ENCODE measurements around the gene LHFPL3. TPM values are rescaled to one million over a fixed set of nuclear protein-coding genes. Genes with fewer than 3 reads are reported as not detected.

The LHFPL3 gene
- total RNA-seq, 1 experiment from 2014 or later, result not detected

DNA sequence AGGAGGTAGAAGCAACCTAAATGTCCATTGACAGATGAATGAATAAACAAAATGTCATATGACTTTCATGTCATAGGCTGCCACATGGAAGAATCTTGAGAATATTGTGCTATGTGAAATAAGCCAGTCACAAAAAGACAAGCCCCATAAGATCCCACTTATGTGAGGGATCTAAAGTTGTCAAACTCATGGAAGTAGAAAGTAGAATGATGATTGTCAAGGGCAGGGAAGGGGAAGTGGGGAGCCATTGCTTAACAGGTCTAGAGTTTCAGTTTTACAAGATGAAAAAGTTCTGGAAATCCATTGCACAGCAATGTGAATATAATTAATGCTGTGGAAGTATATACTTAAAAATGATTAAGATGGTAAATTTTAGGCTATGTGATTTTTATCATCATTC, 456.3 kb downstream of the LHFPL3 start:
- H4K20me1 ChIP-seq (ENCODE audit: control insufficient read depth, insufficient read depth, insufficient read length), result no peaks in the 10 kb centered on the region
- H3T11ph ChIP-seq (ENCODE audit: low read length), result no peak overlapping the region
- H3K79me1 ChIP-seq (ENCODE audit: insufficient read depth, low read depth, low read length, poor library complexity, severe bottlenecking), result no peaks in the 10 kb centered on the region
- Mint-ChIP-seq H3K4me3 (no peak overlapping the region), H3K36me3 (ENCODE audit: insufficient read depth in 1 of 3, low read depth in 3 of 3) (no peaks in the 10 kb centered on the region), H3K4me1 (no peaks in the 10 kb centered on the region), H3K9me3 (no peaks in the 10 kb centered on the region; a peak in 1 of 5 replicates), H3K27me3 (ENCODE audit: low read depth) (no peaks in the 10 kb centered on the region), H3K27ac (no peak overlapping the region)
- H3K9ac ChIP-seq (ENCODE audit: extremely low read depth, insufficient read length, low read length), result no peak overlapping the region
- H2BK5ac ChIP-seq (ENCODE audit: insufficient read length, low read length), result no peak overlapping the region
- no peak overlapping the region for H4K91ac ChIP-seq (ENCODE audit: insufficient read length, low read depth, low read length)
- no peak overlapping the region for H2AFZ ChIP-seq (ENCODE audit: low read length)
- TF ChIP-seq, protein P1, sequence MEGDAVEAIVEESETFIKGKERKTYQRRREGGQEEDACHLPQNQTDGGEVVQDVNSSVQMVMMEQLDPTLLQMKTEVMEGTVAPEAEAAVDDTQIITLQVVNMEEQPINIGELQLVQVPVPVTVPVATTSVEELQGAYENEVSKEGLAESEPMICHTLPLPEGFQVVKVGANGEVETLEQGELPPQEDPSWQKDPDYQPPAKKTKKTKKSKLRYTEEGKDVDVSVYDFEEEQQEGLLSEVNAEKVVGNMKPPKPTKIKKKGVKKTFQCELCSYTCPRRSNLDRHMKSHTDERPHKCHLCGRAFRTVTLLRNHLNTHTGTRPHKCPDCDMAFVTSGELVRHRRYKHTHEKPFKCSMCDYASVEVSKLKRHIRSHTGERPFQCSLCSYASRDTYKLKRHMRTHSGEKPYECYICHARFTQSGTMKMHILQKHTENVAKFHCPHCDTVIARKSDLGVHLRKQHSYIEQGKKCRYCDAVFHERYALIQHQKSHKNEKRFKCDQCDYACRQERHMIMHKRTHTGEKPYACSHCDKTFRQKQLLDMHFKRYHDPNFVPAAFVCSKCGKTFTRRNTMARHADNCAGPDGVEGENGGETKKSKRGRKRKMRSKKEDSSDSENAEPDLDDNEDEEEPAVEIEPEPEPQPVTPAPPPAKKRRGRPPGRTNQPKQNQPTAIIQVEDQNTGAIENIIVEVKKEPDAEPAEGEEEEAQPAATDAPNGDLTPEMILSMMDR (conservative IDR thresholded peaks at IDR 0.05), result no peak
- H4K5ac ChIP-seq (ENCODE audit: insufficient read length, low read depth, low read length), result no peak overlapping the region
- H2AK5ac ChIP-seq (ENCODE audit: insufficient read length, low read length), result no peak overlapping the region
- H3K27ac ChIP-seq (ENCODE audit: insufficient read length, low read depth, low read length), result no peak overlapping the region
- no peak overlapping the region for H2BK120ac ChIP-seq (ENCODE audit: low read depth, low read length, poor library complexity, severe bottlenecking)
- H3K14ac ChIP-seq (ENCODE audit: insufficient read depth, low read length), result no peak overlapping the region
- no peak overlapping the region for H2BK12ac ChIP-seq (ENCODE audit: insufficient read length, low read depth, low read length)
- no peaks in the 10 kb centered on the region for H3K79me2 ChIP-seq (ENCODE audit: insufficient read depth, low read length)
- H3K4ac ChIP-seq (ENCODE audit: low read depth, low read length), result no peak overlapping the region
- no peak overlapping the region for H3K56ac ChIP-seq (ENCODE audit: insufficient read length, low read depth, low read length)
- no peaks in the 10 kb centered on the region for H3K9me3 ChIP-seq (ENCODE audit: control insufficient read depth, low read depth, low read length)
- no peaks in the 10 kb centered on the region for H3K4me1 ChIP-seq (ENCODE audit: insufficient read depth, low read length)
- H2BK20ac ChIP-seq (ENCODE audit: low read depth, low read length, poor library complexity, severe bottlenecking), result no peak overlapping the region
- no peak overlapping the region for H2BK15ac ChIP-seq (ENCODE audit: low read depth, low read length)
- H3K23me2 ChIP-seq (ENCODE audit: insufficient read length, low read depth, low read length, poor library complexity, severe bottlenecking), result no peaks in the 10 kb centered on the region
- no peak overlapping the region for H3K18ac ChIP-seq (ENCODE audit: insufficient read length, low read depth, low read length)
- DNase-seq, result no peak
- H3K27me3 ChIP-seq (ENCODE audit: insufficient read depth, low read length), result no peaks in the 10 kb centered on the region
- no peak overlapping the region for H3K4me2 ChIP-seq (ENCODE audit: insufficient read depth, insufficient read length, low read length)
- H4K8ac ChIP-seq (replicated peaks; ENCODE audit: insufficient read length, low read depth, low read length), result no peak overlapping the region
- no peak overlapping the region for H3K23ac ChIP-seq (ENCODE audit: insufficient read length, low read depth, low read length)
